Activated CD4-positive, alpha-beta T cell treated with anti-CD3 and anti-CD28 coated beads, Interleukin-2, amount 10 ng/mL, durations not matched to agents 7 days and 5 days (primary cell): ENCODE data around the gene SLC47A2. TPM values are rescaled to one million over a fixed set of nuclear protein-coding genes. Genes with fewer than 3 reads are reported as not detected.

ENCODE experiments used
- CTCF ChIA-PET: fragments of 350-600 bp; sonication (Branson Sonifier 250); formaldehyde crosslinking; loops from one replicate; lab custom pipeline; 2021; ENCODE audit warnings: antibody characterized with exemption; lab: Charles Lee
- POLR2A ChIA-PET: fragments of 350-600 bp; sonication (Branson Sonifier 250); formaldehyde crosslinking; loops from one replicate; lab custom pipeline; 2021; ENCODE audit warnings: antibody characterized with exemption; lab: Charles Lee
- DNase-seq: peaks from one replicate; pipeline ENCODE4 v3.0.0-alpha.2; 2020
- H3K27ac Mint-ChIP-seq: one replicate; pipeline ENCODE4 v1.8.0; 2021; ENCODE audit warnings: mild to moderate bottlenecking, moderate library complexity, mixed read lengths
- H3K27me3 Mint-ChIP-seq: one replicate; pipeline ENCODE4 v1.8.0; 2021; ENCODE audit warnings: mixed read lengths
- H3K36me3 Mint-ChIP-seq: one replicate; pipeline ENCODE4 v1.8.0; 2021; ENCODE audit warnings: low read depth, mixed read lengths
- H3K4me1 Mint-ChIP-seq: one replicate; pipeline ENCODE4 v1.8.0; 2021; ENCODE audit warnings: mixed read lengths
- H3K4me3 Mint-ChIP-seq: one replicate; pipeline ENCODE4 v1.8.0; 2021; ENCODE audit warnings: mild to moderate bottlenecking, moderate library complexity, mixed read lengths
- H3K9me3 Mint-ChIP-seq: one replicate; pipeline ENCODE4 v1.8.0; 2021; ENCODE audit warnings: mixed read lengths
- total RNA-seq, 2 experiments: library from RNA; stranded (reverse); gene quantifications; one replicate each; pipeline ENCODE4 v1.2.3, GENCODE V29; 2021

Gene SLC47A2
- total RNA-seq, 2 experiments from 2014 or later = not detected

- POLR2A ChIA-PET = no interaction called here
- H3K27me3 Mint-ChIP-seq = peaks cover 5% of the 10 kb centered on the region
- DNase-seq = no peak
- H3K27ac Mint-ChIP-seq = no peak overlapping the region
- CTCF ChIA-PET = interaction anchor here (0.7 to 2.0 kb wide), 7 partner anchors 9 to 210 kb away, joined by 3 to 8 read pairs (median 4); no protein-coding TSS in a partner anchor
- H3K4me3 Mint-ChIP-seq = peak overlapping the region; percentile 27
- H3K36me3 Mint-ChIP-seq = no peaks in the 10 kb centered on the region
- no peaks in the 10 kb centered on the region for H3K9me3 Mint-ChIP-seq
- peaks cover 8% of the 10 kb centered on the region for H3K4me1 Mint-ChIP-seq
Observed at GRCh38 chr17:19744492-19744891, 28.1 kb upstream of the SLC47A2 start.

DNA sequence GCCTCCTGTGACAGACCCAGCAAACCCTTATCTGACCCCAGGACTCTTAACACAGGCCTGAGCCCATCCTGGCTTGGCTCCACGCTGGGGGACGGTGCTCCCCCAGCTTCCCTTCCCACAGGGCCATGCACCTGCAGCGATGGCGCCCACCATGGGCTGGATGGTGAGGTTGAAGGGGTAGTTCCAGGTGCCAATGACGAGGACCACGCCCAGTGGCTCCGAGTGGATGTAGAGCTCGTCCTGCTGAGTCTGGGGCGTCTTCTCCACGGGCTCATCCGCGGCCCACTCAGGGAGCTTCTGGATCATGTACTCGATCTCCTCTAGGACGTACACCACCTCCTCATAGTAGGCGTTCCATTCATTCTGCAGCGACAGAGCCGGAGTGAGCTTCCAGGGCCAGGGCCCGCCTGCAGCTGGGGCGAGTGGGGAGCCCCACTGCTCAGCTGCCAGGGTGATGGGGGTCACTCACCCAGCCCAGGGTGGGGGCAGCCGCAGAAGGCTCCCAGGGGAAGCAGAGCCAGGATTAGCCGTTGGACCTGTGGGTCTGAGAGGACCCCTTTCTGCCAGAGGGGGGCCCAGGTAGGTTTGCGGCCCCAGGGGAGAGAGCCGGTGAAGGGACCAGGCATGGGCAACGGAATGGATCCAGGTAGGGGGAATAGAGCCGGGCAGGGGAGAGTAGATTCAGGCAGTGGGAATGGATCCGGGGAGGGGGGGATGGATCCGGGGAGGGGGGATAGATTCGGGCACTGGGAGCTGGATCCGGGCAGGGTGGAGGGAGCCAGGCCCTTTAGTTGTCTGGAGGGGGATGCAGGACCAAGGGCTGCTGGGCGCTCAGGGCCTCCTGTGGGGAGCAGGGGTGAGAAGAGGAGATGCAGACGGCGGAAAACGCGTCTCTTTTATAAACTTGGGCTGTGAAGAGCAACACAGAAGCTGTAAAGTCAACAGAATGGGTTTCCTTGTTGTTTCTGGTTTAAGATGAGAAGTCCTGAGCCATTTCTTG lies 27.0 kb upstream of the SLC47A2 start:
- no peak for DNase-seq
- ChIA-PET CTCF (interaction anchor here (1.5 to 2.0 kb wide), 2 partner anchors 17 to 23 kb away, joined by 4 to 6 read pairs; no protein-coding TSS in a partner anchor), POLR2A (no interaction called here)
- H3K4me3 Mint-ChIP-seq = no peak overlapping the region
- H3K9me3 Mint-ChIP-seq = no peaks in the 10 kb centered on the region
- peaks cover 5% of the 10 kb centered on the region for H3K27me3 Mint-ChIP-seq
- no peak overlapping the region for H3K27ac Mint-ChIP-seq
- no peaks in the 10 kb centered on the region for H3K36me3 Mint-ChIP-seq
- H3K4me1 Mint-ChIP-seq = peaks cover 8% of the 10 kb centered on the region

DNA sequence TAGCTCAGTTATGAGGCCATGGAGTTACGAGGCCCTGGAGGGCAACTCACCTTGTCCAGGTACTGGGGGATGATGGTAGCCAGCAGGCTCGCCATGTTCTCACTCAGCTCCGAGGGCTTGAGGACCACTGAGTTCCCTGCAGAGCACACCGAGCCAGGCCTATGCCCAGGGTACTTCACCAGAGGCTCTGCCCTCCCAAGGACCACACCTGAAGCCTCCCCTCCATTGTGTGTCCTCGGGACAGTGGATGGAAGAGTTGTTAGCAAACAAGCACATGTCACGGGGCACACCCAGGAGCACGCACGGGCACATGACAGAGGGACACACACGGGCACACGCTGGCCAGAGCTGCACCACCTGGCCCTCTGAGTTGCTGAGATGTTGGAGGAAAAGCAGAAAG lies 26.1 kb upstream of the SLC47A2 start:
- H3K27ac Mint-ChIP-seq = no peak overlapping the region
- no peaks in the 10 kb centered on the region for H3K9me3 Mint-ChIP-seq
- POLR2A ChIA-PET = no interaction called here

GRCh38 chr17:19741832-19742457 lies 25.6 kb upstream of the SLC47A2 start:
- POLR2A ChIA-PET = no interaction called here

More for the DNA sequence above, 26.1 kb upstream of the SLC47A2 start:
- H3K4me3 Mint-ChIP-seq = no peak overlapping the region
- DNase-seq = no peak
- H3K4me1 Mint-ChIP-seq = peaks cover 8% of the 10 kb centered on the region
- CTCF ChIA-PET = interaction anchor here (0.7 kb wide), 1 partner anchor 95 kb away, joined by 3 read pairs; no protein-coding TSS in a partner anchor
- H3K27me3 Mint-ChIP-seq = peaks cover 3% of the 10 kb centered on the region
- no peaks in the 10 kb centered on the region for H3K36me3 Mint-ChIP-seq

GRCh38 chr17:19740933-19741332 lies 24.5 kb upstream of the SLC47A2 start:
- Mint-ChIP-seq H3K36me3 (no peaks in the 10 kb centered on the region), H3K9me3 (no peaks in the 10 kb centered on the region), H3K27me3 (peaks cover 3% of the 10 kb centered on the region), H3K4me1 (peaks cover 8% of the 10 kb centered on the region), H3K4me3 (no peak overlapping the region), H3K27ac (no peak overlapping the region)
- CTCF ChIA-PET = no interaction called here
- DNase-seq = no peak
- POLR2A ChIA-PET = no interaction called here

More at GRCh38 chr17:19741832-19742457, 25.6 kb upstream of the SLC47A2 start:
- CTCF ChIA-PET = interaction anchor here (0.7 kb wide), 1 partner anchor 94 kb away, joined by 3 read pairs; no protein-coding TSS in a partner anchor
- no peak overlapping the region for H3K4me3 Mint-ChIP-seq
- no peak overlapping the region for H3K27ac Mint-ChIP-seq
- peaks cover 3% of the 10 kb centered on the region for H3K27me3 Mint-ChIP-seq
- H3K9me3 Mint-ChIP-seq = no peaks in the 10 kb centered on the region
- peaks cover 8% of the 10 kb centered on the region for H3K4me1 Mint-ChIP-seq
- DNase-seq = no peak
- no peaks in the 10 kb centered on the region for H3K36me3 Mint-ChIP-seq

DNA sequence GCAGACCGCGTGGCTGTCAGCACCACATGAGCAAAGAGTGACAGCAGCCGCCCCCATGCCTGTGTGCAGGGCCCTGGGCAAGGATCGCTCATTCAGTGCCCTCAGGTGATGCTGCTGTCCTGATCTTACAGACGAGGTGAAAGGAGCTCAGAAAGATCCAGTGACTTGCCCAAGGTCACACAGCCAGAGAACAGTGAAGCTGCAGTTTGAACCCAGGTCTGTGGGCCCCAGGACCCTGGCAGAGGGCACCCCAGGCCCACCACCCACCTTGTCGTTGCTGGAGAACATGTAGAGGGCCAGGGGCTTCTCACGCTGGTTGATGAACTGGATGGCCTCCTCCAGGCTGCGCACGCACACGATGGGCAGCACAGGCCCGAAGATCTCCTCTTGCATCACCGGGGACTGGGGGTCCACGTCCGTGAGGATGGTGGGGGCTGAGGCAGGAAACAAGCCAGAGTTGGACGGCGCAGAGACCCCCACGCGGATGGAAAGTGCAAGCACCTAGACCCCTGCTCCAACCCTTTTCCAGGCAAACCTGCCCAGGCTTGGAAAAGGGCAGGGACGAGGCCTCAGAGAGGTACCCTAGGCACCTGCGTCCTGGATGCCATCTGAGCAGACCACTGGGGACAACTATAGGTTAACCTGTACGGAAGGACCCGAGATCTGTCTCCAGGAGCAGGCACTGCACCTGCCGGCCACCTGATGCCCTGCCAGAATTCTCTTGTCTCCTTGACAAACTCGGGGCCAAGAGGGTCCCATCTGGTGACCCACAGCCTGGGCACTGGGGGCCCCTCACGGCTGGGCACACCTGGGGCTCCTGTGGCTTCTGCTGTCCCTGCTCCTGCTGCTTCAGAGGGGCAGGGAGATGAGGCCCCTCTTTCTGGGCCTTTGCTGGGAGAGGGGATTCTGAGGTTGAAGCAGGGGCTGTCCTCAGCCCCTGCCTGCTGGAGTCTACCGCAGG lies 23.1 kb upstream of the SLC47A2 start:
- no peak overlapping the region for H3K27ac Mint-ChIP-seq
- no peak overlapping the region for H3K4me3 Mint-ChIP-seq
- CTCF ChIA-PET = no interaction called here
- POLR2A ChIA-PET = no interaction called here
- H3K27me3 Mint-ChIP-seq = no peaks in the 10 kb centered on the region
- no peaks in the 10 kb centered on the region for H3K9me3 Mint-ChIP-seq
- H3K36me3 Mint-ChIP-seq = no peaks in the 10 kb centered on the region
- H3K4me1 Mint-ChIP-seq = peaks cover 2% of the 10 kb centered on the region
- no peak for DNase-seq

GRCh38 chr17:19738757-19739156 lies 22.4 kb upstream of the SLC47A2 start:
- POLR2A ChIA-PET = no interaction called here
- CTCF ChIA-PET = no interaction called here

GRCh38 chr17:19738073-19738449 lies 21.7 kb upstream of the SLC47A2 start:
- CTCF ChIA-PET = no interaction called here
- no peak overlapping the region for H3K27ac Mint-ChIP-seq
- H3K4me1 Mint-ChIP-seq = no peaks in the 10 kb centered on the region
- H3K4me3 Mint-ChIP-seq = no peak overlapping the region
- POLR2A ChIA-PET = no interaction called here
- no peak for DNase-seq
- H3K36me3 Mint-ChIP-seq = no peaks in the 10 kb centered on the region
- H3K27me3 Mint-ChIP-seq = no peaks in the 10 kb centered on the region
- no peaks in the 10 kb centered on the region for H3K9me3 Mint-ChIP-seq

More at GRCh38 chr17:19738757-19739156, 22.4 kb upstream of the SLC47A2 start:
- H3K4me1 Mint-ChIP-seq = no peaks in the 10 kb centered on the region
- no peak overlapping the region for H3K4me3 Mint-ChIP-seq
- no peaks in the 10 kb centered on the region for H3K9me3 Mint-ChIP-seq
- H3K27me3 Mint-ChIP-seq = no peaks in the 10 kb centered on the region
- no peaks in the 10 kb centered on the region for H3K36me3 Mint-ChIP-seq
- DNase-seq = no peak
- no peak overlapping the region for H3K27ac Mint-ChIP-seq

GRCh38 chr17:19737305-19738072 lies 21.1 kb upstream of the SLC47A2 start:
- CTCF ChIA-PET = no interaction called here
- POLR2A ChIA-PET = no interaction called here
- Mint-ChIP-seq H3K9me3 (no peaks in the 10 kb centered on the region), H3K4me3 (no peak overlapping the region), H3K27me3 (no peaks in the 10 kb centered on the region), H3K4me1 (no peaks in the 10 kb centered on the region), H3K27ac (no peak overlapping the region), H3K36me3 (no peaks in the 10 kb centered on the region)
- no peak for DNase-seq

GRCh38 chr17:19736071-19736470 lies 19.7 kb upstream of the SLC47A2 start:
- no peak overlapping the region for H3K27ac Mint-ChIP-seq
- H3K4me3 Mint-ChIP-seq = no peak overlapping the region
- ChIA-PET POLR2A (no interaction called here), CTCF (interaction anchor here (0.6 kb wide), 1 partner anchor 572 kb away, joined by 3 read pairs; no protein-coding TSS in a partner anchor)
- H3K36me3 Mint-ChIP-seq = no peaks in the 10 kb centered on the region
- no peak for DNase-seq
- H3K4me1 Mint-ChIP-seq = no peaks in the 10 kb centered on the region
- H3K9me3 Mint-ChIP-seq = no peaks in the 10 kb centered on the region
- no peaks in the 10 kb centered on the region for H3K27me3 Mint-ChIP-seq

DNA sequence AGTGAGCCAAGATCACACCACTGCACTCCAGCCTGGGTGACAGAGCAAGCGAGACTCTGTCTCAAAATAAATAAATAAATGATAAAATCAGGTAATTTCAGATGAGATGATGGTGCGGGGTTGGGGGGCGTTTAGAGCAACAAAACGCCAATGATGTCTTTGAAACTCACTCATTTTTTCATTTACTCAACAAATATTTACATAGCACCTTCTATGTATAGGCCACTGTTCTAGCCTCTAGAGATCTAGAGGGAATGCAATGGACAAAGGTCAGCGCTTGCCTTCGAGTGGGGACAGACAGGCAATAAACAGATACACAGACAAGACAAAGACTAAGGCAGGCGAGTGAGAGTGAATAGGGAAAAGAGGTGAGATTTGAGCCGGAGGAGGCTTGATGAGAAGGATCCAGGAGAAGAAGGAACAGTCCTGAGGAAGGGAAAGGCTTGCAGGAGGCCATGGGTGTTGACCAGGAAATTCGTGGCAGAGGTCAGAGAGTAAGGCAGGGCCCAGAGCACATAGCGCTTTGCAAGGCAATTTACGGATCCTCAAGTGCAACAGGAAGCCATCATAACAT lies 17.7 kb upstream of the SLC47A2 start:
- CTCF ChIA-PET = no interaction called here
- no peak for DNase-seq
- Mint-ChIP-seq H3K4me3 (no peak overlapping the region), H3K27me3 (no peaks in the 10 kb centered on the region), H3K36me3 (no peaks in the 10 kb centered on the region), H3K27ac (no peak overlapping the region), H3K4me1 (no peaks in the 10 kb centered on the region), H3K9me3 (no peaks in the 10 kb centered on the region)
- POLR2A ChIA-PET = interaction anchor here (0.8 kb wide), 1 partner anchor 113 kb away, joined by 3 read pairs; no protein-coding TSS in a partner anchor
